ENCODE results near the gene RLN3.
"Not testable (repeated sequence)": the region's sequence is repeated elsewhere in the genome, so short reads cannot be mapped to it uniquely, and the experiment has no call there.

The RLN3 gene

GRCh38 chr19:14023404-14024235, 4.3 kb upstream of the RLN3 start:
- no peaks in the 10 kb centered on the region for H3K9me3 ChIP-seq (ENCODE audit: control insufficient read depth, low read length)
- 62 to 63% methylated on average over 7 to 8 of the region's 9 CpGs for WGBS, 2 experiments (ENCODE audit: insufficient coverage in 2 of 2)
- no peaks in the 10 kb centered on the region for H3K4me1 ChIP-seq (ENCODE audit: control insufficient read depth, insufficient read depth, low read length, poor library complexity, severe bottlenecking)
- no peak overlapping the region for H3K27ac ChIP-seq (ENCODE audit: low read depth, low read length, severe bottlenecking)
- no peak overlapping the region for H3K4me3 ChIP-seq (ENCODE audit: extremely low read depth, insufficient read depth, low read length, poor library complexity, severe bottlenecking)
- H3K36me3 ChIP-seq (ENCODE audit: control insufficient read depth, insufficient read depth, low read length), result no peaks in the 10 kb centered on the region

- H3K36me3 ChIP-seq (ENCODE audit: control insufficient read depth, insufficient read depth, low read length); H3K4me3 ChIP-seq (ENCODE audit: extremely low read depth, insufficient read depth, low read length, poor library complexity, severe bottlenecking); H3K9me3 ChIP-seq (ENCODE audit: control insufficient read depth, low read length); H3K27ac ChIP-seq (ENCODE audit: low read depth, low read length, severe bottlenecking); H3K4me1 ChIP-seq (ENCODE audit: control insufficient read depth, insufficient read depth, low read length, poor library complexity, severe bottlenecking): not testable (repeated sequence)
- 92 to 100% methylated on average over 2 to 3 of the region's 5 CpGs for WGBS, 2 experiments (ENCODE audit: insufficient coverage in 2 of 2)
Observed at GRCh38 chr19:14026652-14027192, 1.2 kb upstream of the RLN3 start.

GRCh38 chr19:14028901-14029300, 953 bp downstream of the RLN3 start:
- whole genome bisulfite sequencing, 2 experiments (ENCODE audit: insufficient coverage in 2 of 2), result 90 to 96% methylated on average over 4 of the region's 4 CpGs
- Histone ChIP-seq H3K27ac (ENCODE audit: low read depth, low read length, severe bottlenecking) (no peak overlapping the region), H3K36me3 (ENCODE audit: control insufficient read depth, insufficient read depth, low read length) (no peaks in the 10 kb centered on the region), H3K9me3 (ENCODE audit: control insufficient read depth, low read length) (no peaks in the 10 kb centered on the region), H3K4me3 (ENCODE audit: extremely low read depth, insufficient read depth, low read length, poor library complexity, severe bottlenecking) (no peak overlapping the region), H3K4me1 (ENCODE audit: control insufficient read depth, insufficient read depth, low read length, poor library complexity, severe bottlenecking) (no peaks in the 10 kb centered on the region)

GRCh38 chr19:14030997-14031718, 3.2 kb downstream of the RLN3 start:
- WGBS, 2 experiments (ENCODE audit: insufficient coverage in 2 of 2), result 36 to 42% methylated on average over 9 to 13 of the region's 20 CpGs
- Histone ChIP-seq H3K4me3 (ENCODE audit: extremely low read depth, insufficient read depth, low read length, poor library complexity, severe bottlenecking) (peak overlapping the region; percentile 69), H3K36me3 (ENCODE audit: control insufficient read depth, insufficient read depth, low read length) (no peaks in the 10 kb centered on the region), H3K4me1 (ENCODE audit: control insufficient read depth, insufficient read depth, low read length, poor library complexity, severe bottlenecking) (no peaks in the 10 kb centered on the region), H3K9me3 (ENCODE audit: control insufficient read depth, low read length) (no peaks in the 10 kb centered on the region), H3K27ac (ENCODE audit: low read depth, low read length, severe bottlenecking) (no peak overlapping the region)

- Histone ChIP-seq H3K27ac (ENCODE audit: low read depth, low read length, severe bottlenecking) (no peak within 1 kb of the TSS), H3K4me3 (ENCODE audit: extremely low read depth, insufficient read depth, low read length, poor library complexity, severe bottlenecking) (peak within 1 kb of the TSS; percentile 69), H3K36me3 (ENCODE audit: control insufficient read depth, insufficient read depth, low read length) (no peaks in the 10 kb centered on the region), H3K4me1 (ENCODE audit: control insufficient read depth, insufficient read depth, low read length, poor library complexity, severe bottlenecking) (no peaks in the 10 kb centered on the region), H3K9me3 (ENCODE audit: control insufficient read depth, low read length) (no peaks in the 10 kb centered on the region)
- WGBS, 2 experiments (ENCODE audit: insufficient coverage in 2 of 2), result 0 to 1% methylated on average over 43 to 44 of the region's 63 CpGs
Observed at GRCh38 chr19:14031719-14032480, 4.0 kb downstream of the RLN3 start, which contains the start of gene IL27RA. TSS of gene IL27RA (plus strand) at chr19:14031762. CDS start at chr19:14031873, 111 bp downstream.

GRCh38 chr19:14033946-14034345, 6.0 kb downstream of the RLN3 start:
- Histone ChIP-seq H3K4me3 (ENCODE audit: extremely low read depth, insufficient read depth, low read length, poor library complexity, severe bottlenecking) (no peak overlapping the region), H3K27ac (ENCODE audit: low read depth, low read length, severe bottlenecking) (no peak overlapping the region), H3K36me3 (ENCODE audit: control insufficient read depth, insufficient read depth, low read length) (no peaks in the 10 kb centered on the region), H3K4me1 (ENCODE audit: control insufficient read depth, insufficient read depth, low read length, poor library complexity, severe bottlenecking) (no peaks in the 10 kb centered on the region), H3K9me3 (ENCODE audit: control insufficient read depth, low read length) (no peaks in the 10 kb centered on the region)
- WGBS, 2 experiments (ENCODE audit: insufficient coverage in 2 of 2), result 100% methylated on average over 1 of the region's 2 CpGs

- H3K36me3 ChIP-seq (ENCODE audit: control insufficient read depth, insufficient read depth, low read length); H3K27ac ChIP-seq (ENCODE audit: low read depth, low read length, severe bottlenecking); H3K4me1 ChIP-seq (ENCODE audit: control insufficient read depth, insufficient read depth, low read length, poor library complexity, severe bottlenecking); H3K4me3 ChIP-seq (ENCODE audit: extremely low read depth, insufficient read depth, low read length, poor library complexity, severe bottlenecking); H3K9me3 ChIP-seq (ENCODE audit: control insufficient read depth, low read length): not testable (repeated sequence)
- 86 to 91% methylated on average over 10 to 12 of the region's 12 CpGs for WGBS, 2 experiments (ENCODE audit: insufficient coverage in 2 of 2)
Observed at GRCh38 chr19:14035159-14035558, 7.2 kb downstream of the RLN3 start.

GRCh38 chr19:14035706-14036105, 7.8 kb downstream of the RLN3 start:
- Histone ChIP-seq H3K4me3 (ENCODE audit: extremely low read depth, insufficient read depth, low read length, poor library complexity, severe bottlenecking) (no peak overlapping the region), H3K9me3 (ENCODE audit: control insufficient read depth, low read length) (no peaks in the 10 kb centered on the region), H3K4me1 (ENCODE audit: control insufficient read depth, insufficient read depth, low read length, poor library complexity, severe bottlenecking) (no peaks in the 10 kb centered on the region), H3K36me3 (ENCODE audit: control insufficient read depth, insufficient read depth, low read length) (no peaks in the 10 kb centered on the region), H3K27ac (ENCODE audit: low read depth, low read length, severe bottlenecking) (no peak overlapping the region)
- 82 to 93% methylated on average over 3 to 5 of the region's 7 CpGs for WGBS, 2 experiments (ENCODE audit: insufficient coverage in 2 of 2)

GRCh38 chr19:14039181-14039580, 11.2 kb downstream of the RLN3 start:
- Histone ChIP-seq H3K9me3 (ENCODE audit: control insufficient read depth, low read length) (no peaks in the 10 kb centered on the region), H3K4me3 (ENCODE audit: extremely low read depth, insufficient read depth, low read length, poor library complexity, severe bottlenecking) (no peak overlapping the region), H3K4me1 (ENCODE audit: control insufficient read depth, insufficient read depth, low read length, poor library complexity, severe bottlenecking) (no peaks in the 10 kb centered on the region), H3K27ac (ENCODE audit: low read depth, low read length, severe bottlenecking) (no peak overlapping the region), H3K36me3 (ENCODE audit: control insufficient read depth, insufficient read depth, low read length) (no peaks in the 10 kb centered on the region)
- 80 to 93% methylated on average over 3 to 5 of the region's 7 CpGs for WGBS, 2 experiments (ENCODE audit: insufficient coverage in 2 of 2)

Measured in mesodermal cell (in vitro differentiated cells).